Mesodermal cell (in vitro differentiated cells): ENCODE measurements around the gene APEH.
"Not testable (repeated sequence)": the region's sequence is repeated elsewhere in the genome, so short reads cannot be mapped to it uniquely, and the experiment has no call there.

Experiments used
- H3K27ac ChIP-seq: 2 replicates; pipeline ENCODE4 v1.7.0; 2013; ENCODE audit warnings: mild to moderate bottlenecking, low read depth, low read length, moderate library complexity; ENCODE audit not compliant: severe bottlenecking
- H3K36me3 ChIP-seq: 2 replicates; pipeline ENCODE4 v1.7.1; 2013; ENCODE audit warnings: mild to moderate bottlenecking, low read length, moderate library complexity; ENCODE audit not compliant: control insufficient read depth, insufficient read depth
- H3K4me1 ChIP-seq: one replicate; pipeline ENCODE4 v1.7.1; 2013; ENCODE audit warnings: mild to moderate bottlenecking, low read length; ENCODE audit not compliant: insufficient read depth, control insufficient read depth, poor library complexity, severe bottlenecking
- H3K4me3 ChIP-seq: 2 replicates; pipeline ENCODE4 v1.7.0; 2013; ENCODE audit warnings: low read length, control low read depth, mild to moderate bottlenecking; ENCODE audit not compliant: insufficient read depth, poor library complexity, severe bottlenecking; ENCODE audit errors: extremely low read depth
- H3K9me3 ChIP-seq: 2 replicates; pipeline ENCODE4 v1.7.1; 2013; ENCODE audit warnings: mild to moderate bottlenecking, low read length, moderate library complexity; ENCODE audit not compliant: control insufficient read depth
- WGBS, 2 experiments: methylation state at CpG; one replicate each; pipeline ENCODE4 v1.1.5; 2013; ENCODE audit warnings: missing lambda C conversion rate in 2 of 2; ENCODE audit not compliant: insufficient coverage in 2 of 2; 5-methylcytosine and 5-hydroxymethylcytosine counted together

The APEH gene

DNA sequence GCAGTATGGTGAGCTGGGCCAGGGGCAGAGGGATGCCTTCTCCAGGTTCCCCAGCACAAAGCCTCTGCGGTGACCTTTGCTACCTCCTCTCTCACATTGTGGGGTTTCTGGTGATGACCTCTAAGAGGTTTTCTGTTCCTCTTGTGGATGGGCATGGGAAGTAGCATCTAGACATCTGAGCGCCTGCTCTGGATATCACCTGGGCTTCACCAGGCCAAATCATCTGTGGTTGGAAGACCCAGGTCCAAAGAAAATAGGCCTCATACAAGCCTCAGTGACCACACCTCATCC lies 7.0 kb downstream of the APEH start:
- H3K4me3 ChIP-seq = no peak overlapping the region
- no peaks in the 10 kb centered on the region for H3K4me1 ChIP-seq
- WGBS, 2 experiments = 100% methylated on average over 1 of the region's 2 CpGs
- no peaks in the 10 kb centered on the region for H3K9me3 ChIP-seq
- H3K27ac ChIP-seq = no peak overlapping the region
- H3K36me3 ChIP-seq = peaks cover 77% of the 10 kb centered on the region

DNA sequence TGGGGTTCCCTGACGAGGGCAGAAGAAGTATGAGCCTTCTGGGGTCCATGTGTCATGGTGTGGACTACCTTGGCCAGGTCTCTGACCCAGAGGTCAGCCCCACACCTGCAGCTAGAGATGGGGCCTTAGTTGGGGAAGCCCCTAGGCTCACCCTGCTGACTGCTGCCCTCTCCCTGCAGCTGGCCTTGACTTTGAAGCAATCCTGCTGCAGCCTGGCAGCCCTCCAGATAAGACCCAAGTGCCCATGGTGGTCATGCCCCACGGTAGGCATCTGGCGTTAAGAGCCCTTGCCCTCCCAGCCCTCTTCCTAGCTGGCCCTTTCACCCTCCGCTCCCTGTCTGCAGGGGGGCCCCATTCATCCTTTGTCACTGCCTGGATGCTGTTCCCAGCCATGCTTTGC lies 7.4 kb downstream of the APEH start:
- Histone ChIP-seq H3K4me3 (no peak overlapping the region), H3K36me3 (peaks cover 73% of the 10 kb centered on the region), H3K27ac (no peak overlapping the region), H3K9me3 (no peaks in the 10 kb centered on the region), H3K4me1 (no peaks in the 10 kb centered on the region)
- 90 to 100% methylated on average over 3 to 4 of the region's 4 CpGs for WGBS, 2 experiments

DNA sequence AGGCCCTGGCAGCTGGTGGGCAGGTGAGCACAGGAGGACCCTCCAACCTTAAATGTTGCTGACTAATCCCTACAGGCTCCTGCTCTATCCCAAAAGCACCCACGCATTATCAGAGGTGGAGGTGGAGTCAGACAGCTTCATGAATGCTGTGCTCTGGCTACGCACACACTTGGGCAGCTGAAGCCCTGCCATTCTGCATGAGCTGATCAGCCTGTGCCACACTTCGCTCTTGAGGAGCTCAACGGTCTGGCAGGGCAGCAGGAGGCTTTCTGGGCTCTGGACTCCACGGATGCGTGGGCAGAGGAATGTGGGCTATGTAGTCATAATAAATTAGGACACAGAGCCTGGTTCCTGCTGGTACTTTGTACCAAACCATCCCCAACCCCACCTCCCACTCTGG lies 9.0 kb downstream of the APEH start:
- H3K27ac ChIP-seq = no peak overlapping the region
- no peak overlapping the region for H3K4me3 ChIP-seq
- no peaks in the 10 kb centered on the region for H3K4me1 ChIP-seq
- H3K36me3 ChIP-seq = peaks cover 57% of the 10 kb centered on the region
- WGBS, 2 experiments = 98 to 100% methylated on average over 2 to 5 of the region's 6 CpGs
- no peaks in the 10 kb centered on the region for H3K9me3 ChIP-seq

DNA sequence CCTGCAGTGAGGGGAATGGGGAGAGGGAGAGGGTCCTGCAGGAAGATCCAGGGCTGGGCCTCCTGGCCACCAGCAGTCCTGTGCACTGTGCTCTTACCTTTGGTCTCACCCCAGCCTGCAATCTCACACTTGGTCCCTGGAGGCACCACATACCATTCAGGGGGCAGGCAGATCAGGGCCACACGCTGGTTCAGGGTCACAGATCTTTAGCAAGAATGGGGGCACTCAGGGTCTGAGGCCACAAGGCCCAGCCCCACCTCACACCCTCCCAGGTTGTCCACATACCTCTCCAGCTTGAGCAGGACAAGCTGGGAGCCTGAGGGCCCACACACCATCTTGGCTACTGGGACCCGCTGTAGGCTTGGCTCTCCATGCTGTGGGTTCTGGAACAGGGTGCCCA lies 10.3 kb downstream of the APEH start:
- not testable (repeated sequence) for H3K4me1 ChIP-seq, H3K27ac ChIP-seq, H3K9me3 ChIP-seq, H3K4me3 ChIP-seq
- H3K36me3 ChIP-seq = peaks cover 44% of the 10 kb centered on the region
- 80 to 100% methylated on average over 1 of the region's 2 CpGs for WGBS, 2 experiments

DNA sequence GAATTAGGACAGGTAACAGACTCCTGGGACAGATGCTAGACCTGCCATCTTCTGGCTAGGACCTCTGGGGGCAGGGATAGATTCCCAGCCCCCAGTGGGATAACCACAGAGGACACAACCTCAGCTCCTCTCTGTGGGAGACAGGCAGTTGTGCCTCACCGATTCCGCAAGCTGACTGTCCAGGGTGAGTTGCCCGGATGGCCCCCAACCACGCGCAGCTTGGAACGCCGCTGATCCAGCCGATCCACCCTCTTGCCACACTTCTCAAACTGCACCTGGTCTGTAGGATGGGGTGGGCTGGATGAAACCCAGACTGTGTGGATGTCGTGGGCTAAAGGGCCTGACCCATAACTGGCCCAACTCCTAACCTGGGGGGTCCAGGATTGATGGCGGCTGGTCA lies 11.0 kb downstream of the APEH start:
- peaks cover 38% of the 10 kb centered on the region for H3K36me3 ChIP-seq
- not testable (repeated sequence) for H3K9me3 ChIP-seq, H3K4me3 ChIP-seq, H3K27ac ChIP-seq, H3K4me1 ChIP-seq
- 94 to 100% methylated on average over 1 to 2 of the region's 10 CpGs for WGBS, 2 experiments

DNA sequence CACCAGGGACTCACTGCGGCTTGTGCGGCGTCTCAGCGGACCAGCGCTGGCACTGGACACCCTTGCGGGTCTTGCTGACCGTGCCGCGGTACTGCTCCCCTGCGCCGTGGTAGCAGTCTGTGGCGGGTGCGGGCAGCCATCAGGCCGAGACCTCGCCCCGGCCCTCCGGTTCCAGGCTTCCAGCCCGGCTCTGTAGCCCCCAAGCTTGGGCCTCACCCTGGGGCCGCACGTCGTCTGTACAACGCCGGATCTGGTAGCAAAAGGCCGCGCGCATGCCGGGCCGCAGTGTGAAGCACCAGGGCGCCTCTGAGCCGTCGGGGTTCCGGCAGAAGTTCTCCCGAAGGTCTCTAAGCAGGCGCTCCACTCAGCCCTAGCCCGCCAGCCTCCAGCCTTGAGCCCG lies 11.7 kb downstream of the APEH start:
- WGBS, 2 experiments = 61 to 65% methylated on average over 26 to 29 of the region's 36 CpGs
- not testable (repeated sequence) for H3K27ac ChIP-seq, H3K9me3 ChIP-seq, H3K4me1 ChIP-seq, H3K4me3 ChIP-seq
- peaks cover 30% of the 10 kb centered on the region for H3K36me3 ChIP-seq

DNA sequence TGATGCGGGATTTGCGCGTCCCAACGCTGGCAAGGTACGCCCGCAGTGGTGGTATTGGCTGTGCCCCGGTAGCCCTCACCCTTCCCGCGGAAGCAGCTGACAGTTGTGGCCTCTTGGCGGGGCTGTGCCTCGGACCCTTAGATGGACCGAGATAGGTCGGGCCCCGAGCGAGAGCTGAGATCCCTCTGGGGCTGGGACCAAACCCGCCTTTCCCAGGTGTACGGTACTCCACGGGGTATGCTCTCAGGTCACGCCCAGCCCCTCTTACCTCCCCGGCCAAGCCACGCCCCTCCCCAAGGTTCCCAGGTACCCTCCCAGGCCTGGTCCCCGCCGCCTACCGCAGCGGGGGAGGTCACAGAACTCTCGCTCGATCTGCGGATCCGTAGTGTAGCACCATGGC lies 12.2 kb downstream of the APEH start:
- peak overlapping the region; percentile 39 for H3K4me3 ChIP-seq
- H3K36me3 ChIP-seq = peaks cover 25% of the 10 kb centered on the region
- 2 to 4% methylated on average over 16 to 18 of the region's 29 CpGs for WGBS, 2 experiments
- not testable (repeated sequence) for H3K9me3 ChIP-seq, H3K4me1 ChIP-seq, H3K27ac ChIP-seq

DNA sequence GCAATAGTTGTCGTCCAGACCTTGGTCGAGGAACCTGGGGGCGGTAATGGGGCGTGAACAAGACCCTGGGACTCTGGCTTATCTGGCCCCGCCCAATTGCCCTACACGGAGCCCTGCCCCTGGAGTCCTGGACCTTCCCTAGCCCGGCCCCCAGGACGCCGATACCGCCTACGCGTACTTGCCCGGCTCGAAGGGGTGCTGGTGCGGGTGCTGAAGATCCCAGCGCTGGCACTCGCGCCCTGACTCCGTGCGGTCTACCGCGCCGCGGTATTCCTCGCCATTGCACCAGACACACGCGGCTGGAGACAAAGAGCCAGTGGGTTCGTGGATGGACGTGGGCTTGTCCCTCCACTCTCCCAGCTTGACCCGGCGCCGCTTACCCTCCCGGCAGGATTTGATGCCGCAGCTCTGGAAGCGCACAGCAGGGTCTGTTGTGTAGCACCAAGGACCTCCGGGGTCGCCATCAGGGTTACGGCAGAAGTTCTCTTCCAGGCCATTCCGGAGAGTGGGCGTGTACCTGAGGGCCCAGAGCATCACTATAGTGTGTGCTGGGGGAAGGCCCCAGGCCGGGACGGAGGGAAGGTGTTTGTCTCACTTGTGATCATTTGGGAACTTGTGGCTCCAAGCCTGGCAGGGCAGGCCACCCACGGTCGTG lies 12.7 kb downstream of the APEH start:
- WGBS, 2 experiments = 10 to 13% methylated on average over 30 to 34 of the region's 44 CpGs
- Histone ChIP-seq H3K4me3 (peak overlapping the region; percentile 39), H3K36me3 (peaks cover 20% of the 10 kb centered on the region)
- H3K27ac ChIP-seq, H3K4me1 ChIP-seq, H3K9me3 ChIP-seq: not testable (repeated sequence)

DNA sequence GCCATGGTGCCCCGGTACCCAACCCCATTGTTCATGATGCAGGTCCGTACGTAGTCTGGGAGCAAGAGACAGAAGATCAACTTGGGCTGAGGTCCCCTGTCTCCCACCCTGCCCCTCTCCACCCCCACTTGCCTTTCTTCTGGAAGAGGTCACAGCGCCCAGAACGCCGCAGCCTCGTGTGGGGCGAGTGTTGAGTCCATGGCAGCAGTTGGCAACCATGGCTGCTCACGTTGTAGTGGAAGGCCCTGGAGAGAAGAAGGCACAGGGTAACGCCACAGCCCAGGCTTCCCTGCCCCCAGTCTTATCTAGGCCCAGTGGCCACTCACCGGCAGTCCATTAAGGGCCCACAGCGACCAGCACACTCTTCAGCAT lies 13.3 kb downstream of the APEH start:
- H3K27ac ChIP-seq, H3K4me1 ChIP-seq, H3K9me3 ChIP-seq: not testable (repeated sequence)
- peaks cover 15% of the 10 kb centered on the region for H3K36me3 ChIP-seq
- H3K4me3 ChIP-seq = peak overlapping the region; percentile 39
- whole genome bisulfite sequencing, 2 experiments = 87 to 100% methylated on average over 2 to 5 of the region's 12 CpGs

DNA sequence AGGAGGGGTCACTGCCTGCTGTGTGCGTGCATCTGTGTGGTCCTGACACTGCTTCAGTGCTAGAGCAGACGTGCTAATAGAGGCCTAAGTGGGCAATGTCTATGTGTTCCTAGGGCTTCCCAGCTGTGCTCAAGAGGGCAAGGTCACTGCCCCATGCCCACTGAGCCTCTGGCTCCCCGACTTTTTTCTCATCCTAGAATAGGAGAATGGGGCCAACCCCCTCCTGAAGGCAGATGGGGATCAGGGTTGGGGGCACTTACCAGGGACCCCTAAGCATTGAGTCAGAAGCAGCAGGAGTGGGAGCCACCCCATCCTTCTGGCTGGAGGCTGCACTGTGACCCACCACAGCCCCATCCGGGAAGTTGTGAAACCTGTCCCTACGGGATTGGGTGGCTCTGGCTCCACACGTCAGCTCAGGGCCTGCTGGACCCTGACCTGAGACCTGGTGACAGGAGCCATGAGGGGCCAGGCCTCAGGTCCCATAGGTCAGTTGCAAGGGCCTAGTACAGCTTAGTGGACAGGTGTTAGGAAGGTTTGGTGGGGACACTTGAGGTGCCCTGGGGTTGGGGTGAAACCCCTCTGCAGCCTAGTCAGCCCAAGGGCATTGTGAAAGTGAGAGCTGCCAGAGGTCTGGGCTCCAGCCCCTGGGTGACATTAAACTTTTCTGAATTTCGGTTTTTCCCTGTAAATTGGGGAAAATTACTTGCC lies 14.3 kb downstream of the APEH start:
- H3K36me3 ChIP-seq, H3K9me3 ChIP-seq, H3K4me1 ChIP-seq: not testable (repeated sequence)
- peak overlapping the region; percentile 82 for H3K4me3 ChIP-seq
- WGBS, 2 experiments = 100% methylated on average over 2 of the region's 7 CpGs
- peak overlapping the region; percentile 10 for H3K27ac ChIP-seq

DNA sequence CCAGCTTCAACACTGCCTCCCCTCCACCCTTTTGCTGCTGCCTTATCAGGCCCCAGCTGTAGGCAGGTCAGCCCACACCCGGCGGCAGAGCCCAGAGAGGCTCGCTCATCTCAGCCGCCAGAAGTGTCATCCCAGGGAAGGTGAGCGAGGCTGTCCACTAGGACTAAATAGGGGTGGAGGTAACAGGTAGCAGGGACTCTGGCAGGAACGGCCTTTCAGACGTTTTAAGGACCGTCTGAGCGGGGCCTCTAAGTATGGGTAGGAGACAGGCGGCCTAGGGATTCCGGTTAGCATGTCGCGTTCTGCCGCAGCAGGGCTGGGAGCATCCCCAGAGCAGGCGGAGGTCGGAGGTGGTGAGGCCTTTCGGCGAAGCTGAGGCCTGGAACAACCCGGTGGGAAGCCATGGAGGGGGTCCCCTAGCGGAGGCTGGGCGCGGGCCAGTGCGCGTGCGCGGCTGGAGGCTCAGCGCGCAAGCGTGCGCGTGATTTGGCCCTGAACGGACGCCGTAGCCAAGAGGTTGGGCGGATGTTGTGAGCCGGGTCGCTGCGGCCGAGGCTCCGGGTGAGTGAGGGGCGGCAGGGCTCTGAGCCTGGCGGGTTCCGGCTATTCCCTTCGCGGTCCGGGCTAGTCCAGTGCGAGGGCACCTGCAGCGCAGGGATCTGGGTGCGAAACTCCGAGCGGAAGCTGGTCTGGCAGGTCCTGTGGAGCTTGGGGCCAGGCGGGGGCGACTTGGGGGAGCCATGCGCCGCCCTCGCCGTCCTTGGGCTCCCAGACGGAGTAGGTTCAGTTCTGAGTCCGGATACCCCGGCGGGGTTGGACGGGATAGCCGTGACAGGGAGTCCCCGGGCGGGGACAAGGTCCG lies 15.1 kb downstream of the APEH start, which contains the start of the genes MST1 and RNF123:
Gene MST1 (minus strand): TSS at position 429 of the 862 bp plus-strand sequence. CDS start 783 bp downstream, outside the sequence.
Gene RNF123 (plus strand): TSS at position 512 of the 862 bp plus-strand sequence. CDS start 1,609 bp downstream, outside the sequence.
- H3K4me1 ChIP-seq = no peaks in the 10 kb centered on the region
- no peaks in the 10 kb centered on the region for H3K36me3 ChIP-seq
- WGBS, 2 experiments = 3% methylated on average over 45 to 52 of the region's 66 CpGs
- peak within 1 kb of the TSS; percentile 82 for H3K4me3 ChIP-seq
- H3K9me3 ChIP-seq = no peaks in the 10 kb centered on the region
- H3K27ac ChIP-seq = peak within 1 kb of the TSS; percentile 10
